Measurements from ENCODE around the gene ATP8B1. TPM values are rescaled to one million over a fixed set of nuclear protein-coding genes. Genes with fewer than 3 reads are reported as not detected.
A peak's percentile ranks its signal among the peaks of the same experiment; 100 is the strongest.

Gene ATP8B1

DNA sequence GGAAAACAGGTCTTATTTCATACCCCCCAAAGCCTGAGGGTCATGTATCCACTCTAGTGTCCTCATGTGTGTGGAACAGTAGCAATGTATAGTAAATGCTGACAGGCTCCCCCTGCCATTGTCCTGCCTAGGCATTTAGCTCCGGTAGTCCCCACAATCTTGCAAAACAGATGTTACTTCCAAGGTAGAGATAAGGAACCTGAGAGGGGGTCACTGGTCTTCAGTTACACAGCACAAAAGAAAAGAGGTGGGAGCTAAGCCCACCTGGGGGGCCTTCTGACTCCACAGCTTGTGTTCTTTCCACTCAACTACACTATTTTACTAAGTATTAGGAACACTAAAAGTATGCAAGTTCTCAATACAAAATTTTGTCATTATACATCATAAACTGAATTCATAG lies 199.2 kb downstream of the ATP8B1 start:
- WGBS (ENCODE audit: extremely low coverage, insufficient coverage, low lambda C conversion rate), result no CpG with 5 or more reads among the region's 1 CpG
- DNase-seq, result peak; percentile 31
- H3K18ac ChIP-seq (ENCODE audit: low read length), result no peak overlapping the region

More for the DNA sequence above, 199.2 kb downstream of the ATP8B1 start:
- Histone ChIP-seq H3K4me3 (ENCODE audit: low read length) (no peak overlapping the region), H3K79me2 (ENCODE audit: control insufficient read depth, insufficient read depth, low read length) (no peaks in the 10 kb centered on the region), H3K36me3 (ENCODE audit: control insufficient read depth, insufficient read depth, low read length) (peaks cover 19% of the 10 kb centered on the region), H3K56ac (ENCODE audit: low read length) (no peak overlapping the region), H2BK5ac (ENCODE audit: low read length) (no peak overlapping the region), H3K4me1 (ENCODE audit: control insufficient read depth, low read depth, low read length) (no peaks in the 10 kb centered on the region), H3K4ac (ENCODE audit: low read depth, low read length) (no peak overlapping the region), H3K9ac (ENCODE audit: low read length) (no peak overlapping the region), H3K27ac (ENCODE audit: low read depth, low read length) (no peak overlapping the region), H2AK5ac (ENCODE audit: low read length) (no peak overlapping the region), H4K5ac (ENCODE audit: low read length) (no peak overlapping the region), H3K23ac (ENCODE audit: low read length) (no peak overlapping the region), H2BK15ac (replicated peaks; ENCODE audit: low read depth) (no peak overlapping the region), H2BK120ac (ENCODE audit: low read depth, low read length) (no peak overlapping the region), H4K8ac (ENCODE audit: low read depth, low read length) (no peak overlapping the region), H3K79me1 (ENCODE audit: low read length) (no peaks in the 10 kb centered on the region), H3K4me2 (ENCODE audit: low read length) (no peak overlapping the region), H3K27me3 (ENCODE audit: insufficient read depth, low read length, poor library complexity) (no peaks in the 10 kb centered on the region)

Small RNA genes within 50 kb of the gene (small RNA-seq; reads per million reads assigned to genes)
- not detected for gene RNU6-742P (ENCODE audit: insufficient read depth)
